ENCODE results near the gene PPP3CA.

DNA sequence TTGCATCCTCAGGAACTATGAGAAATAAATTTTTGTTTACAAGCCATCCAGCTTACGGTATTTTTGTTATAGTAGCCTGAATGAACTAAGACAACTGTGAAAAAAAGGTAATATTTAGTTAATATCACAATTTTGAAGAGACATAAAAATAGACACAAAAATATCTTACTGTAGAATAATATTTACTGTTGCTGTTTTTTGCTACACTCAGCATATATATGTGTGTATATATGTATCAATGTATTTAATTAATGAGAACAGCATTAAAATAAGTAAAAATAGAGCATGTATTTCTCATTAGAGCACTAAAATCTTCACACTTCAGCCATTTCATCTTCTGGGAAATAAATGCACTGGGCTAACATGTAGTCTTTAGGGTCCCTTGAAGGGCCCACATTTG, 24.6 kb downstream of the PPP3CA start:
- no peak for TF ChIP-seq POLR2A (IDR thresholded peaks at IDR 0.05)
- TF ChIP-seq, protein P1, sequence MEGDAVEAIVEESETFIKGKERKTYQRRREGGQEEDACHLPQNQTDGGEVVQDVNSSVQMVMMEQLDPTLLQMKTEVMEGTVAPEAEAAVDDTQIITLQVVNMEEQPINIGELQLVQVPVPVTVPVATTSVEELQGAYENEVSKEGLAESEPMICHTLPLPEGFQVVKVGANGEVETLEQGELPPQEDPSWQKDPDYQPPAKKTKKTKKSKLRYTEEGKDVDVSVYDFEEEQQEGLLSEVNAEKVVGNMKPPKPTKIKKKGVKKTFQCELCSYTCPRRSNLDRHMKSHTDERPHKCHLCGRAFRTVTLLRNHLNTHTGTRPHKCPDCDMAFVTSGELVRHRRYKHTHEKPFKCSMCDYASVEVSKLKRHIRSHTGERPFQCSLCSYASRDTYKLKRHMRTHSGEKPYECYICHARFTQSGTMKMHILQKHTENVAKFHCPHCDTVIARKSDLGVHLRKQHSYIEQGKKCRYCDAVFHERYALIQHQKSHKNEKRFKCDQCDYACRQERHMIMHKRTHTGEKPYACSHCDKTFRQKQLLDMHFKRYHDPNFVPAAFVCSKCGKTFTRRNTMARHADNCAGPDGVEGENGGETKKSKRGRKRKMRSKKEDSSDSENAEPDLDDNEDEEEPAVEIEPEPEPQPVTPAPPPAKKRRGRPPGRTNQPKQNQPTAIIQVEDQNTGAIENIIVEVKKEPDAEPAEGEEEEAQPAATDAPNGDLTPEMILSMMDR (IDR thresholded peaks at IDR 0.05), result no peak
